Liver (tissue), 9 donors: Measurements from ENCODE around the gene PPP1R9A. TPM values are rescaled to one million over a fixed set of nuclear protein-coding genes. Genes with fewer than 3 reads are reported as not detected.

Source experiments
- DNase-seq: peaks from one replicate; pipeline ENCODE4 v3.0.0-alpha.2; 2017; ENCODE audit warnings: low spot score
- H3K27ac ChIP-seq, 2 donors: one replicate each; pipeline ENCODE4 v1.7.0; 2013; ENCODE audit warnings: inconsistent platforms in 2 of 2, low read length in 2 of 2, control low read depth in 1 of 2, low read depth in 1 of 2, mild to moderate bottlenecking in 1 of 2
- H3K27me3 ChIP-seq, 4 donors: one replicate each; pipeline versions ENCODE4 v1.6.1 to v1.7.0; 2013; ENCODE audit warnings: low read length in 3 of 4, inconsistent platforms in 1 of 4, mild to moderate bottlenecking in 1 of 4, moderate library complexity in 1 of 4; ENCODE audit not compliant: control insufficient read depth in 4 of 4, insufficient read depth in 4 of 4
- H3K36me3 ChIP-seq, 4 donors: one replicate each; pipeline versions ENCODE4 v1.6.1 to v1.7.0; 2013; ENCODE audit warnings: low read length in 3 of 4, mild to moderate bottlenecking in 3 of 4, low read depth in 1 of 4, moderate library complexity in 1 of 4; ENCODE audit not compliant: control insufficient read depth in 4 of 4, insufficient read depth in 3 of 4
- H3K4me1 ChIP-seq, 4 donors: one replicate each; pipeline versions ENCODE4 v1.6.1 to v1.7.0; 2013; ENCODE audit warnings: low read length in 3 of 4, mild to moderate bottlenecking in 3 of 4, moderate library complexity in 1 of 4; ENCODE audit not compliant: control insufficient read depth in 4 of 4, insufficient read depth in 4 of 4
- H3K4me3 ChIP-seq, 3 donors: one replicate each; pipeline versions ENCODE4 v1.6.1 to v1.7.0; 2013; ENCODE audit warnings: low read length in 3 of 3, control low read depth in 1 of 3, low read depth in 1 of 3, mild to moderate bottlenecking in 1 of 3
- H3K9ac ChIP-seq, 2 donors: one replicate each; pipeline ENCODE4 v1.7.0; 2013; ENCODE audit warnings: low read length in 2 of 2, mild to moderate bottlenecking in 2 of 2, moderate library complexity in 2 of 2, control low read depth in 1 of 2, low read depth in 1 of 2
- H3K9me3 ChIP-seq, 4 donors: one replicate each; pipeline versions ENCODE4 v1.6.1 to v1.7.0; 2013; ENCODE audit warnings: low read length in 3 of 4; ENCODE audit not compliant: control insufficient read depth in 4 of 4
- ATF3 ChIP-seq: IDR thresholded peaks from 2 replicates; pipeline ENCODE4 v1.6.1; 2016; ENCODE audit warnings: antibody characterized with exemption
- CTCF ChIP-seq: fragments of 150-350 bp; IDR thresholded peaks from 2 replicates; pipeline ENCODE4 v1.5.1; 2017; ENCODE audit warnings: improper control_type of control experiment, low read depth, low read length; ENCODE audit not compliant: missing input control
- EGR1 ChIP-seq, 2 donors: IDR thresholded peaks; 2 replicates each; pipeline ENCODE4 v1.6.1; 2016 to 2018; ENCODE audit warnings: antibody characterized with exemption in 2 of 2, low read depth in 2 of 2
- FOXA1 ChIP-seq: IDR thresholded peaks from 2 replicates; pipeline ENCODE4 v1.6.1; 2016; ENCODE audit warnings: antibody characterized with exemption
- GABPA ChIP-seq, 2 donors: IDR thresholded peaks in 1 of 2; conservative IDR thresholded peaks in 1 of 2; 2 replicates each; pipeline ENCODE4 v1.6.1; 2016; ENCODE audit warnings: antibody characterized with exemption in 2 of 2, mild to moderate bottlenecking in 1 of 2, moderate library complexity in 1 of 2
- HNF4A ChIP-seq, 2 donors: conservative IDR thresholded peaks; 2 replicates each; pipeline ENCODE4 v1.6.1; 2016; ENCODE audit warnings: antibody characterized with exemption in 2 of 2, mild to moderate bottlenecking in 2 of 2
- HNF4G ChIP-seq: IDR thresholded peaks from 2 replicates; pipeline ENCODE4 v1.6.1; 2016; ENCODE audit warnings: antibody characterized with exemption
- MAX ChIP-seq: IDR thresholded peaks from 2 replicates; pipeline ENCODE4 v1.6.1; 2016; ENCODE audit warnings: antibody characterized with exemption
- NR2F2 ChIP-seq: IDR thresholded peaks from 2 replicates; pipeline ENCODE4 v1.6.1; 2016; ENCODE audit warnings: antibody characterized with exemption
- RAD21 ChIP-seq, 2 donors: IDR thresholded peaks; 2 replicates each; pipeline ENCODE4 v1.6.1; 2016; ENCODE audit warnings: antibody characterized with exemption in 2 of 2, mild to moderate bottlenecking in 2 of 2
- REST ChIP-seq: IDR thresholded peaks from 2 replicates; pipeline ENCODE4 v1.6.1; 2016; ENCODE audit warnings: antibody characterized with exemption, mild to moderate bottlenecking
- RXRA ChIP-seq, 2 donors: IDR thresholded peaks; 2 replicates each; pipeline ENCODE4 v1.6.1; 2017 to 2018; ENCODE audit warnings: antibody characterized with exemption in 2 of 2, mild to moderate bottlenecking in 1 of 2
- TAF1 ChIP-seq: conservative IDR thresholded peaks from 2 replicates; pipeline ENCODE4 v1.6.1; 2016; ENCODE audit warnings: antibody characterized with exemption, mild to moderate bottlenecking
- YY1 ChIP-seq: IDR thresholded peaks from 2 replicates; pipeline ENCODE4 v1.6.1; 2016; ENCODE audit warnings: antibody characterized with exemption, mild to moderate bottlenecking
- ZBTB33 ChIP-seq: IDR thresholded peaks from 2 replicates; pipeline ENCODE4 v1.6.1; 2016; ENCODE audit warnings: antibody characterized with exemption
- WGBS: extraction: QIAGEN DNeasy Blood & Tissue Kit; methylation state at CpG from one replicate; pipeline ENCODE4 v1.1.7; 2013; 5-methylcytosine and 5-hydroxymethylcytosine counted together
- polyA plus RNA-seq, 2 donors: library from polyadenylated mRNA; stranded (reverse) in 1 of 2; unstranded in 1 of 2; fragments of 200-250 nt in 1 of 2; fragments of >200 nt in 1 of 2; fragmentation: Nextera tagmentation in 1 of 2; extraction: Ambion mirVana in 1 of 2; gene quantifications; one replicate each; pipeline versions ENCODE4 v1.2.1 to v1.2.3, GENCODE V29; 2013 to 2015
- total RNA-seq, 2 donors: library from RNA; depleted of rRNA; stranded (reverse); fragments of >200 nt; gene quantifications; one replicate each; pipeline ENCODE4 v1.2.3, GENCODE V29; 2014
- donor health status: healthy.
- donor health status: healthy.
- donor health status: healthy.
- donor health status: healthy.
- donor health status: healthy.

The PPP1R9A gene
- total and polyA plus RNA-seq, 4 donors: 0.17 to 5.4 (median 2.7) TPM

- no peaks in the 10 kb centered on the region for H3K27me3 ChIP-seq
- no peak for DNase-seq
- H3K9me3 ChIP-seq: no peaks in the 10 kb centered on the region
- TF ChIP-seq MAX (no peak), TAF1 (no peak), HNF4A (conservative IDR thresholded peaks at IDR 0.05) (no peak), FOXA1 (no peak), ZBTB33 (no peak), RXRA (IDR thresholded peaks at IDR 0.05) (no peak), REST (no peak), ATF3 (no peak), NR2F2 (no peak), YY1 (no peak)
- 96% methylated on average over 3 of the region's 3 CpGs for WGBS
- peaks cover 0 to 18% (median under 1%) of the 10 kb centered on the region in 4 donors for H3K4me1 ChIP-seq
- no peak overlapping the region for H3K27ac ChIP-seq
- H3K4me3 ChIP-seq: no peak overlapping the region
- H3K9ac ChIP-seq: no peak overlapping the region
- H3K36me3 ChIP-seq: peaks cover 0 to 27% (median 9%) of the 10 kb centered on the region in 4 donors
Observed at GRCh38 chr7:95298091-95298490, 390.7 kb downstream of the PPP1R9A start.

- WGBS: 90% methylated on average over 9 of the region's 9 CpGs
- Histone ChIP-seq H3K36me3 (peaks cover 5 to 51% (median 20%) of the 10 kb centered on the region in 4 donors), H3K27me3 (no peaks in the 10 kb centered on the region), H3K4me1 (no peaks in the 10 kb centered on the region), H3K27ac (no peak overlapping the region), H3K4me3 (no peak overlapping the region), H3K9ac (no peak overlapping the region), H3K9me3 (no peaks in the 10 kb centered on the region)
- no peak for DNase-seq
- no peak for TF ChIP-seq HNF4G
- no peak for TF ChIP-seq TAF1
- TF ChIP-seq ZBTB33: no peak
- TF ChIP-seq GABPA (IDR thresholded peaks at IDR 0.05 in 1 of 2, conservative IDR thresholded peaks at IDR 0.05 in 1 of 2): no peak
- TF ChIP-seq RXRA (IDR thresholded peaks at IDR 0.05): no peak
- TF ChIP-seq CTCF: no peak
- no peak for TF ChIP-seq ATF3
- TF ChIP-seq RAD21 (IDR thresholded peaks at IDR 0.05): no peak
- no peak for TF ChIP-seq REST
- TF ChIP-seq HNF4A (conservative IDR thresholded peaks at IDR 0.05): no peak
- no peak for TF ChIP-seq EGR1 (IDR thresholded peaks at IDR 0.05; ENCODE audit: low read depth in 2 of 2)
- no peak for TF ChIP-seq FOXA1
Observed at GRCh38 chr7:95303013-95303905, 395.9 kb downstream of the PPP1R9A start.
